T-helper 2 cell treated with Interferon-gamma antibody and Interleukin-4, amounts not matched to agents 5 μg/mL and 100 μg/mL, for 36 hours (primary cell): Measurements from ENCODE around the gene OTUD7B.

Experiments used
- DNase-seq: peaks from one replicate; pipeline ENCODE4 v3.0.0; 2021; ENCODE audit warnings: low spot score
- H3K27ac Mint-ChIP-seq: one replicate; pipeline ENCODE4 v1.8.0; 2021; ENCODE audit warnings: mild to moderate bottlenecking, mixed read lengths
- H3K27me3 Mint-ChIP-seq: one replicate; pipeline ENCODE4 v1.8.0; 2021; ENCODE audit warnings: low read depth, mixed read lengths
- H3K36me3 Mint-ChIP-seq: one replicate; pipeline ENCODE4 v1.8.0; 2021; ENCODE audit warnings: low read depth, mixed read lengths
- H3K4me1 Mint-ChIP-seq: one replicate; pipeline ENCODE4 v1.8.0; 2021; ENCODE audit warnings: low read depth, mixed read lengths
- H3K4me3 Mint-ChIP-seq: one replicate; pipeline ENCODE4 v1.8.0; 2022; ENCODE audit warnings: mild to moderate bottlenecking, moderate library complexity, mixed read lengths
- H3K9me3 Mint-ChIP-seq: one replicate; pipeline ENCODE4 v1.8.0; 2021; ENCODE audit warnings: mixed read lengths

Gene OTUD7B

GRCh38 chr1:149929856-149930255, 80.7 kb downstream of the OTUD7B start:
- H3K27me3 Mint-ChIP-seq: no peaks in the 10 kb centered on the region
- H3K27ac Mint-ChIP-seq: no peak overlapping the region
- peaks cover 40% of the 10 kb centered on the region for H3K4me1 Mint-ChIP-seq
- H3K9me3 Mint-ChIP-seq: no peaks in the 10 kb centered on the region
- H3K4me3 Mint-ChIP-seq: peak overlapping the region; percentile 20
- no peak for DNase-seq
- peaks cover 26% of the 10 kb centered on the region for H3K36me3 Mint-ChIP-seq

GRCh38 chr1:149928401-149928724, 82.2 kb downstream of the OTUD7B start:
- peak overlapping the region; percentile 96 for H3K4me3 Mint-ChIP-seq
- no peak for DNase-seq
- no peaks in the 10 kb centered on the region for H3K27me3 Mint-ChIP-seq
- peak overlapping the region; percentile 94 for H3K27ac Mint-ChIP-seq
- peaks cover 38% of the 10 kb centered on the region for H3K36me3 Mint-ChIP-seq
- peaks cover 48% of the 10 kb centered on the region for H3K4me1 Mint-ChIP-seq
- no peaks in the 10 kb centered on the region for H3K9me3 Mint-ChIP-seq

GRCh38 chr1:149927563-149928400, 82.7 kb downstream of the OTUD7B start, which contains the start of gene SF3B4:
TSS of gene SF3B4 (minus strand) at chr1:149927803. CDS start at chr1:149927759, 44 bp downstream.
- H3K9me3 Mint-ChIP-seq: no peaks in the 10 kb centered on the region
- no peaks in the 10 kb centered on the region for H3K27me3 Mint-ChIP-seq
- peaks cover 44% of the 10 kb centered on the region for H3K36me3 Mint-ChIP-seq
- H3K4me1 Mint-ChIP-seq: peaks cover 48% of the 10 kb centered on the region
- DNase-seq: peak; percentile 95
- peak within 1 kb of the TSS; percentile 94 for H3K27ac Mint-ChIP-seq
- peak within 1 kb of the TSS; percentile 96 for H3K4me3 Mint-ChIP-seq

GRCh38 chr1:149927056-149927562, 83.4 kb downstream of the OTUD7B start:
- no peaks in the 10 kb centered on the region for H3K27me3 Mint-ChIP-seq
- H3K36me3 Mint-ChIP-seq: peaks cover 48% of the 10 kb centered on the region
- peaks cover 48% of the 10 kb centered on the region for H3K4me1 Mint-ChIP-seq

GRCh38 chr1:149926296-149926695, 84.2 kb downstream of the OTUD7B start:
- Mint-ChIP-seq H3K4me1 (peaks cover 41% of the 10 kb centered on the region), H3K9me3 (no peaks in the 10 kb centered on the region), H3K4me3 (peak overlapping the region; percentile 96), H3K27ac (no peak overlapping the region), H3K27me3 (no peaks in the 10 kb centered on the region), H3K36me3 (peaks cover 52% of the 10 kb centered on the region)
- no peak for DNase-seq

More at GRCh38 chr1:149927056-149927562, 83.4 kb downstream of the OTUD7B start:
- no peak for DNase-seq
- Mint-ChIP-seq H3K4me3 (peak overlapping the region; percentile 96), H3K9me3 (no peaks in the 10 kb centered on the region), H3K27ac (peak overlapping the region; percentile 94)

- Mint-ChIP-seq H3K4me3 (peak overlapping the region; percentile 96), H3K27me3 (no peaks in the 10 kb centered on the region), H3K9me3 (no peaks in the 10 kb centered on the region), H3K4me1 (peaks cover 36% of the 10 kb centered on the region), H3K27ac (peak overlapping the region; percentile 26), H3K36me3 (peaks cover 52% of the 10 kb centered on the region)
- no peak for DNase-seq
Measured at GRCh38 chr1:149925751-149926150, 84.8 kb downstream of the OTUD7B start.

- DNase-seq: no peak
- Mint-ChIP-seq H3K4me3 (peak overlapping the region; percentile 62), H3K4me1 (peaks cover 33% of the 10 kb centered on the region), H3K27me3 (no peaks in the 10 kb centered on the region), H3K9me3 (no peaks in the 10 kb centered on the region), H3K27ac (peak overlapping the region; percentile 62), H3K36me3 (peaks cover 52% of the 10 kb centered on the region)
Measured at GRCh38 chr1:149925345-149925744, 85.2 kb downstream of the OTUD7B start.

GRCh38 chr1:149923626-149924025, 86.9 kb downstream of the OTUD7B start:
- no peak for DNase-seq
- peaks cover 25% of the 10 kb centered on the region for H3K4me1 Mint-ChIP-seq
- no peak overlapping the region for H3K4me3 Mint-ChIP-seq
- H3K27ac Mint-ChIP-seq: no peak overlapping the region
- no peaks in the 10 kb centered on the region for H3K9me3 Mint-ChIP-seq
- no peaks in the 10 kb centered on the region for H3K27me3 Mint-ChIP-seq
- peaks cover 52% of the 10 kb centered on the region for H3K36me3 Mint-ChIP-seq

GRCh38 chr1:149917571-149918144, 92.9 kb downstream of the OTUD7B start, which contains the start of gene SV2A:
TSS of gene SV2A (minus strand) at chr1:149917844. CDS start at chr1:149913840, 4,004 bp downstream.
- H3K4me1 Mint-ChIP-seq: peaks cover 31% of the 10 kb centered on the region
- H3K27me3 Mint-ChIP-seq: no peaks in the 10 kb centered on the region
- no peaks in the 10 kb centered on the region for H3K9me3 Mint-ChIP-seq
- peak within 1 kb of the TSS; percentile 83 for H3K27ac Mint-ChIP-seq
- peaks cover 10% of the 10 kb centered on the region for H3K36me3 Mint-ChIP-seq
- peak; percentile 19 for DNase-seq
- H3K4me3 Mint-ChIP-seq: peak within 1 kb of the TSS; percentile 96

- H3K4me3 Mint-ChIP-seq: peak overlapping the region; percentile 96
- DNase-seq: no peak
- H3K27me3 Mint-ChIP-seq: no peaks in the 10 kb centered on the region
- peak overlapping the region; percentile 83 for H3K27ac Mint-ChIP-seq
- H3K4me1 Mint-ChIP-seq: peaks cover 33% of the 10 kb centered on the region
- H3K9me3 Mint-ChIP-seq: no peaks in the 10 kb centered on the region
- H3K36me3 Mint-ChIP-seq: peaks cover 6% of the 10 kb centered on the region
Measured at GRCh38 chr1:149916898-149917252, 93.7 kb downstream of the OTUD7B start.

- DNase-seq: no peak
- Mint-ChIP-seq H3K27ac (peak overlapping the region; percentile 79), H3K4me3 (peak overlapping the region; percentile 96), H3K4me1 (peaks cover 35% of the 10 kb centered on the region), H3K27me3 (no peaks in the 10 kb centered on the region), H3K9me3 (no peaks in the 10 kb centered on the region), H3K36me3 (peaks cover 8% of the 10 kb centered on the region)
Measured at GRCh38 chr1:149916193-149916897, 94.2 kb downstream of the OTUD7B start.

- no peaks in the 10 kb centered on the region for H3K27me3 Mint-ChIP-seq
- no peaks in the 10 kb centered on the region for H3K9me3 Mint-ChIP-seq
- peaks cover 12% of the 10 kb centered on the region for H3K36me3 Mint-ChIP-seq
- no peak for DNase-seq
- peak overlapping the region; percentile 79 for H3K27ac Mint-ChIP-seq
- peak overlapping the region; percentile 96 for H3K4me3 Mint-ChIP-seq
- H3K4me1 Mint-ChIP-seq: peaks cover 35% of the 10 kb centered on the region
Measured at GRCh38 chr1:149915429-149916192, 94.9 kb downstream of the OTUD7B start.

- DNase-seq: no peak
- H3K36me3 Mint-ChIP-seq: peaks cover 14% of the 10 kb centered on the region
- H3K4me1 Mint-ChIP-seq: peaks cover 35% of the 10 kb centered on the region
- no peaks in the 10 kb centered on the region for H3K27me3 Mint-ChIP-seq
- no peaks in the 10 kb centered on the region for H3K9me3 Mint-ChIP-seq
- H3K27ac Mint-ChIP-seq: peak overlapping the region; percentile 64
- no peak overlapping the region for H3K4me3 Mint-ChIP-seq
Measured at GRCh38 chr1:149914545-149914944, 96.0 kb downstream of the OTUD7B start.
